CD14-positive monocyte (primary cell): ENCODE measurements around the gene MSN. TPM values are rescaled to one million over a fixed set of nuclear protein-coding genes. Genes with fewer than 3 reads are reported as not detected.

Source experiments
- DNase-seq, 3 donors: peaks; one replicate each; pipeline ENCODE4 v3.0.0-alpha.2; 2011 to 2022
- H2AFZ ChIP-seq: 2 replicates; pipeline ENCODE4 v1.6.0; 2012; ENCODE audit warnings: mild to moderate bottlenecking, low read depth, low read length, inconsistent platforms; ENCODE audit not compliant: insufficient read depth, poor library complexity, severe bottlenecking
- H3K27ac ChIP-seq, 2 donors: 1 replicate in 1 of 2; 2 replicates in 1 of 2; pipeline ENCODE4 v1.5.1; 2012 to 2013; ENCODE audit warnings: low read length in 2 of 2, control low read depth in 1 of 2, inconsistent platforms in 1 of 2, low read depth in 1 of 2, mild to moderate bottlenecking in 1 of 2
- H3K27me3 ChIP-seq, 2 donors: one replicate each; pipeline versions ENCODE4 v1.6.0 to v1.6.1; 2011 to 2013; ENCODE audit warnings: low read length in 2 of 2; ENCODE audit not compliant: control insufficient read depth in 2 of 2, insufficient read depth in 2 of 2
- H3K36me3 ChIP-seq, 2 donors: replicated peaks in 1 of 2; 1 replicate in 1 of 2; 2 replicates in 1 of 2; pipeline versions ENCODE4 v1.5.1 to v1.6.1; 2012 to 2013; ENCODE audit warnings: low read length in 2 of 2, control low read depth in 1 of 2, inconsistent platforms in 1 of 2, mild to moderate bottlenecking in 1 of 2; ENCODE audit not compliant: insufficient read depth in 2 of 2, control insufficient read depth in 1 of 2
- H3K4me1 ChIP-seq, 2 donors: 1 replicate in 1 of 2; 2 replicates in 1 of 2; pipeline versions ENCODE4 v1.5.1 to v1.6.1; 2012 to 2013; ENCODE audit warnings: low read length in 2 of 2, control low read depth in 1 of 2, inconsistent platforms in 1 of 2, mild to moderate bottlenecking in 1 of 2, moderate library complexity in 1 of 2; ENCODE audit not compliant: insufficient read depth in 2 of 2, control insufficient read depth in 1 of 2
- H3K4me2 ChIP-seq: replicated peaks from 2 replicates; pipeline ENCODE3; 2012; ENCODE audit warnings: low read length, moderate library complexity, mild to moderate bottlenecking; ENCODE audit not compliant: poor library complexity, severe bottlenecking; ENCODE audit errors: extremely low read depth
- H3K4me3 ChIP-seq, 3 experiments: fragments of 200-600 bp in 1 of 3; sonication (generic) in 1 of 3; replicated peaks in 1 of 3; 1 replicate in 2 of 3; 2 replicates in 1 of 3; pipeline ENCODE4 v1.5.1; 2011 to 2013; ENCODE audit warnings: low read length in 3 of 3, mild to moderate bottlenecking in 3 of 3, control low read depth in 2 of 3, low read depth in 2 of 3, inconsistent platforms in 1 of 3, moderate library complexity in 1 of 3
- H3K79me2 ChIP-seq: 2 replicates; pipeline ENCODE4 v1.6.0; 2012; ENCODE audit warnings: mild to moderate bottlenecking, control low read depth, inconsistent platforms, low read length, moderate library complexity; ENCODE audit not compliant: insufficient read depth
- H3K9ac ChIP-seq: 2 replicates; pipeline ENCODE4 v1.6.0; 2017; ENCODE audit warnings: low read length, mild to moderate bottlenecking; ENCODE audit not compliant: insufficient read depth, poor library complexity, severe bottlenecking
- H3K9me3 ChIP-seq, 2 donors: replicated peaks in 1 of 2; 1 replicate in 1 of 2; 2 replicates in 1 of 2; pipeline versions ENCODE4 v1.5.1 to v1.6.1; 2012 to 2013; ENCODE audit warnings: low read length in 2 of 2, control low read depth in 1 of 2; ENCODE audit not compliant: control insufficient read depth in 1 of 2, insufficient read depth in 1 of 2
- H4K20me1 ChIP-seq: 2 replicates; pipeline ENCODE4 v1.6.0; 2012; ENCODE audit warnings: mild to moderate bottlenecking, low read length, control low read depth, moderate library complexity; ENCODE audit not compliant: insufficient read depth
- H3K27ac Mint-ChIP-seq, 7 donors: one replicate each; pipeline ENCODE4 v1.8.0; 2020; ENCODE audit warnings: mild to moderate bottlenecking in 7 of 7, mixed read lengths in 7 of 7, moderate library complexity in 6 of 7, inconsistent platforms in 2 of 7
- H3K27me3 Mint-ChIP-seq, 3 donors: one replicate each; pipeline ENCODE4 v1.8.0; 2021 to 2022; ENCODE audit warnings: low read depth in 3 of 3, mild to moderate bottlenecking in 3 of 3, mixed read lengths in 3 of 3, moderate library complexity in 3 of 3, inconsistent platforms in 1 of 3
- H3K36me3 Mint-ChIP-seq, 2 donors: one replicate each; pipeline ENCODE4 v1.8.0; 2020; ENCODE audit warnings: mixed read lengths in 2 of 2, inconsistent platforms in 1 of 2, mild to moderate bottlenecking in 1 of 2
- H3K4me1 Mint-ChIP-seq: one replicate; pipeline ENCODE4 v1.8.0; 2020; ENCODE audit warnings: mild to moderate bottlenecking, mixed read lengths
- H3K4me3 Mint-ChIP-seq, 2 donors: one replicate each; pipeline ENCODE4 v1.8.0; 2020; ENCODE audit warnings: mild to moderate bottlenecking in 2 of 2, mixed read lengths in 2 of 2, moderate library complexity in 1 of 2
- H3K9me3 Mint-ChIP-seq, 7 donors: one replicate each; pipeline ENCODE4 v1.8.0; 2020 to 2022; ENCODE audit warnings: mixed read lengths in 7 of 7, mild to moderate bottlenecking in 6 of 7, moderate library complexity in 6 of 7, inconsistent platforms in 2 of 7
- WGBS: methylation state at CpG from one replicate; pipeline ENCODE4 v1.1.5; 2013; ENCODE audit warnings: missing lambda C conversion rate; ENCODE audit not compliant: insufficient coverage; 5-methylcytosine and 5-hydroxymethylcytosine counted together
- intact Hi-C, 2 donors: fragments of 100-400 bp; cut with micrococcal nuclease; formaldehyde crosslinking; loops; one replicate each; pipeline versions ENCODE4 v1.15.0 to v1.15.1; 2023
- polyA plus RNA-seq, 3 donors: library from polyadenylated mRNA; depleted of rRNA in 1 of 3; unstranded in 2 of 3; stranded (reverse) in 1 of 3; fragments of 300-500 nt in 2 of 3; fragments of >200 nt in 1 of 3; fragmentation: Illumina TruSeq in 2 of 3; gene quantifications; 1 replicate in 2 of 3; 2 replicates in 1 of 3; pipeline ENCODE4 v1.2.3, GENCODE V29; 2012 to 2021
- TF ChIP-seq, protein P1 (sequence below): fragments of 200-600 bp; IDR thresholded peaks from one replicate; pipeline ENCODE4 v1.8.0; 2022; ENCODE audit warnings: antibody characterized with exemption, mild to moderate bottlenecking

Gene MSN
- polyA plus RNA-seq, 3 donors: 441 to 888 (median 691) TPM

GRCh38 chrX:65769564-65770292 is 102.3 kb downstream of the MSN start:
- Histone ChIP-seq H3K9me3 (no peaks in the 10 kb centered on the region), H3K36me3 (no peaks in the 10 kb centered on the region), H3K9ac (no peak overlapping the region), H3K79me2 (no peaks in the 10 kb centered on the region), H3K4me3 (no peak overlapping the region), H3K27me3 (peaks cover 0 to 20% of the 10 kb centered on the region in 2 donors), H4K20me1 (no peaks in the 10 kb centered on the region), H3K27ac (no peak overlapping the region), H3K4me2 (no peak overlapping the region), H3K4me1 (no peaks in the 10 kb centered on the region), H2AFZ (no peak overlapping the region)
- Mint-ChIP-seq H3K27me3 (peaks cover 0 to 33% (median 0%) of the 10 kb centered on the region in 3 donors), H3K27ac (no peak overlapping the region), H3K4me1 (peaks cover 4% of the 10 kb centered on the region), H3K9me3 (peaks cover 0 to 7% (median 0%) of the 10 kb centered on the region in 7 donors), H3K4me3 (no peak overlapping the region), H3K36me3 (no peaks in the 10 kb centered on the region)
- TF ChIP-seq, protein P1, sequence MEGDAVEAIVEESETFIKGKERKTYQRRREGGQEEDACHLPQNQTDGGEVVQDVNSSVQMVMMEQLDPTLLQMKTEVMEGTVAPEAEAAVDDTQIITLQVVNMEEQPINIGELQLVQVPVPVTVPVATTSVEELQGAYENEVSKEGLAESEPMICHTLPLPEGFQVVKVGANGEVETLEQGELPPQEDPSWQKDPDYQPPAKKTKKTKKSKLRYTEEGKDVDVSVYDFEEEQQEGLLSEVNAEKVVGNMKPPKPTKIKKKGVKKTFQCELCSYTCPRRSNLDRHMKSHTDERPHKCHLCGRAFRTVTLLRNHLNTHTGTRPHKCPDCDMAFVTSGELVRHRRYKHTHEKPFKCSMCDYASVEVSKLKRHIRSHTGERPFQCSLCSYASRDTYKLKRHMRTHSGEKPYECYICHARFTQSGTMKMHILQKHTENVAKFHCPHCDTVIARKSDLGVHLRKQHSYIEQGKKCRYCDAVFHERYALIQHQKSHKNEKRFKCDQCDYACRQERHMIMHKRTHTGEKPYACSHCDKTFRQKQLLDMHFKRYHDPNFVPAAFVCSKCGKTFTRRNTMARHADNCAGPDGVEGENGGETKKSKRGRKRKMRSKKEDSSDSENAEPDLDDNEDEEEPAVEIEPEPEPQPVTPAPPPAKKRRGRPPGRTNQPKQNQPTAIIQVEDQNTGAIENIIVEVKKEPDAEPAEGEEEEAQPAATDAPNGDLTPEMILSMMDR: no peak
- intact Hi-C loops: no loop called here
- no CpG with 5 or more reads among the region's 3 CpGs for WGBS
- no peak for DNase-seq

- no peaks in the 10 kb centered on the region for H4K20me1 ChIP-seq
- Mint-ChIP-seq H3K27ac (no peak overlapping the region), H3K9me3 (peaks cover 0 to 1% (median 0%) of the 10 kb centered on the region in 7 donors), H3K36me3 (no peaks in the 10 kb centered on the region), H3K27me3 (peaks cover 0 to 25% (median 0%) of the 10 kb centered on the region in 3 donors), H3K4me1 (peaks cover 4% of the 10 kb centered on the region), H3K4me3 (no peak overlapping the region)
- WGBS: 100% methylated on average over 2 of the region's 5 CpGs
- H3K4me2 ChIP-seq: no peak overlapping the region
- no peaks in the 10 kb centered on the region for H3K79me2 ChIP-seq
- TF ChIP-seq, protein P1: no peak
- H3K4me3 ChIP-seq: no peak overlapping the region
- no peak overlapping the region for H2AFZ ChIP-seq
- no peaks in the 10 kb centered on the region for H3K9me3 ChIP-seq
- peaks cover 0 to 27% of the 10 kb centered on the region in 2 donors for H3K27me3 ChIP-seq
- H3K36me3 ChIP-seq: no peaks in the 10 kb centered on the region
- no peak overlapping the region for H3K9ac ChIP-seq
- H3K4me1 ChIP-seq: no peaks in the 10 kb centered on the region
- DNase-seq: no peak
- intact Hi-C loops: no loop called here
- H3K27ac ChIP-seq: no peak overlapping the region
Measured at GRCh38 chrX:65772842-65773241, 105.4 kb downstream of the MSN start.
